Lung microvascular endothelial cell (primary cell): ENCODE data around the gene DIP2C. TPM values are rescaled to one million over a fixed set of nuclear protein-coding genes. Genes with fewer than 3 reads are reported as not detected.
"Not testable (repeated sequence)": the region's sequence is repeated elsewhere in the genome, so short reads cannot be mapped to it uniquely, and the experiment has no call there.

Experiments used
- DNase-seq, 2 donors: peaks; one replicate each; pipeline versions ENCODE4 v3.0.0 to v3.0.0-alpha.2; 2010; ENCODE audit warnings: low read depth in 2 of 2
- total RNA-seq: library from RNA; depleted of rRNA; stranded (reverse); fragments of >200 nt; gene quantifications from 2 replicates; pipeline ENCODE4 v1.2.1, GENCODE V29; 2014

DIP2C gene
- total RNA-seq, 1 donor from 2014 or later: 8.7 TPM

GRCh38 chr10:482848-483247, 206.6 kb downstream of the DIP2C start:
- DNase-seq: no peak

- DNase-seq: peak in 1 of 2 donors; percentile 66
Observed at GRCh38 chr10:482051-482501, 207.4 kb downstream of the DIP2C start.

GRCh38 chr10:481628-482027, 207.8 kb downstream of the DIP2C start:
- no peak for DNase-seq

GRCh38 chr10:480928-481552, 208.4 kb downstream of the DIP2C start:
- DNase-seq: peak in 1 of 2 donors; percentile 80

- DNase-seq: no peak
Observed at GRCh38 chr10:480498-480927, 209.0 kb downstream of the DIP2C start.

- DNase-seq: not testable (repeated sequence)
Observed at GRCh38 chr10:479706-480497, 209.6 kb downstream of the DIP2C start.

- DNase-seq: no peak
Observed at GRCh38 chr10:478471-479245, 210.8 kb downstream of the DIP2C start.

- no peak for DNase-seq
Observed at GRCh38 chr10:477620-478019, 211.8 kb downstream of the DIP2C start.

GRCh38 chr10:476455-476780, 213.1 kb downstream of the DIP2C start:
- no peak for DNase-seq

- no peak for DNase-seq
Observed at GRCh38 chr10:475709-476454, 213.6 kb downstream of the DIP2C start.

- no peak for DNase-seq
Observed at GRCh38 chr10:474946-475345, 214.5 kb downstream of the DIP2C start.

- DNase-seq: no peak
Observed at GRCh38 chr10:474406-474805, 215.1 kb downstream of the DIP2C start.

GRCh38 chr10:472241-472910, 217.1 kb downstream of the DIP2C start:
- no peak for DNase-seq

- no peak for DNase-seq
Observed at GRCh38 chr10:470339-471003, 219.0 kb downstream of the DIP2C start.

GRCh38 chr10:469947-470338, 219.5 kb downstream of the DIP2C start:
- DNase-seq: no peak

GRCh38 chr10:459743-460142, 229.7 kb downstream of the DIP2C start:
- no peak for DNase-seq

GRCh38 chr10:458421-458851, 231.0 kb downstream of the DIP2C start:
- peak; percentile 50 to 99 for DNase-seq

- no peak for DNase-seq
Observed at GRCh38 chr10:456486-456885, 233.0 kb downstream of the DIP2C start.

GRCh38 chr10:454860-455259, 234.6 kb downstream of the DIP2C start:
- DNase-seq: peak; percentile 59 to 62

GRCh38 chr10:453647-454046, 235.8 kb downstream of the DIP2C start:
- no peak for DNase-seq
